ENCODE measurements around the gene PCDH15.
"Not testable (repeated sequence)": the region's sequence is repeated elsewhere in the genome, so short reads cannot be mapped to it uniquely, and the experiment has no call there.

Gene PCDH15

DNA sequence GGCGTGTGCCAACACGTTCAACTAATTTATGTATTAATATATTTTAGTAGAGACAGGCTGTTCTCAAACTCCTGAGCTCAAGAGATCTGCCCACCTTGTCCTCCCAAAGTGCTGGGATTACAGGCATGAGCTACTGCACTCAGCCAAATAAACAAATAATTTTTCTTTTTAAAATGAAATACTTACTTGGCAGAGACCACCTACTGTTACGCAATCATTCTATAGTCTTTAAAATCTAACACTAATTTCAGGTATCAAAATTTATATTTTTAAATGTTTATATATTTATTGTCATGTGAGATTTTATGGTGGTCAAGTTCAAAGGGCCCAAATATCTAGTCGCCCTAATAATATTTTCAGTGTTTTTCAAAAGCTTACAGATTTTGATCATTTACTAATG, 323.3 kb downstream of the PCDH15 start:
- Mint-ChIP-seq H3K4me1 (no peaks in the 10 kb centered on the region), H3K27ac (no peak overlapping the region), H3K36me3 (no peaks in the 10 kb centered on the region), H3K9me3 (peaks cover 1% of the 10 kb centered on the region), H3K27me3 (no peaks in the 10 kb centered on the region), H3K4me3 (no peak overlapping the region)
- ATAC-seq (ENCODE audit: low read depth) (no peak), DNase-seq (ENCODE audit: low spot score in 2 of 2) (no peak)

DNA sequence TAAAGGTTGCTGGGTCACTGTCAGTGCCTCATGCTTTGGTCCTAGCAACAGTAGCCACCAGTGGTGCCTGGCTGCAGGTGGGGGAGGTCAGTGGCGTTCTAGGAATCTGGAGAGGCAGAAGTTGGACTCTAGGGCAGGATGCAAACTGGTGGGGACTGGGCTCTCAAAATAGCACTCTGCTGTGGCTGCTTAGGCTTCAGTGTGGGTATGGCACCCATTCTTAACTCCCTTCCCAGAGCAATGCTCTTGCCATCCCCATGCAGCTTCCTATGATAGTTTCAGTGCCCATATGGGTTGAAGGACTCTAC, 330.8 kb downstream of the PCDH15 start:
- no peak for DNase-seq (ENCODE audit: low spot score in 2 of 2)

DNA sequence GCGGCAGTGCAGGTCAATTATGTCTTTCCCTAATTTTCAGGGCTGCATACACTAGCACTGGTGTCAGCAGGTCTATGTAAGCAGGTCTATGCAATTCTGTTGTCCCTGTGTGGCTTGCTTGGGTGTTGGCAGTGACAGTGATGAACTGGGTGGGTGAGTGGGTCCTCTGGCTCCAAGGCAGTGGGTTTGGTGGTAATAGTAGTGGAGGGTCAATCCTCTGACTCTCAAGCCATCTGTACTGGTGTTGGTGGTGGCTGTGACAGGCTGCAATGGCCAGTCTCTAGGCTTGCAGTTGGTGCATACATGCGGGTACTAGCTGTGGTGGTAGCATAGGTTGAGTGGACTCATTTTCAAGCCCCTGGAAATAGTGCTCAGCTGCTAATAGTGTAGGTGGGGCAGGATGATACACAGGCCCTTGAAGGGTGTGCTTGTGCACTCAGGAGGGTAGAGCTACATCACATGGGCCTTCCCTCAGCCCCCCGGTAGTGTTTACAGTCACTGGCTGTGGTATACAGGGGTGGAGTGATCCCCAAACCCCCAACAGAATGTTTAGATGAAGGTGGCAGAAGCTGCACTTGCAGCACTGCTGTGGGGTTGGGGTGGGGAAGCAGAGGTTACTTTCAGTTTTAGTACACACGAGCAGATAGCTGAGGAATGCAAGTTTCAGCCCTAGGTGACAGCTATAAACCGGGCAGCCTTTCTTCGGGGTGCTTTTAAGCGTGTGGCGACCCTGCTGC, 331.3 kb downstream of the PCDH15 start:
- H3K4me3 Mint-ChIP-seq, result no peak overlapping the region
- H3K4me1 Mint-ChIP-seq, result no peaks in the 10 kb centered on the region
- H3K27ac Mint-ChIP-seq, result no peak overlapping the region
- ATAC-seq (ENCODE audit: low read depth) (no peak), DNase-seq (ENCODE audit: low spot score in 2 of 2) (no peak)
- H3K36me3 Mint-ChIP-seq, result no peaks in the 10 kb centered on the region
- H3K9me3 Mint-ChIP-seq, result peaks cover 2% of the 10 kb centered on the region
- H3K27me3 Mint-ChIP-seq, result no peaks in the 10 kb centered on the region

More for the DNA sequence above, 330.8 kb downstream of the PCDH15 start:
- no peaks in the 10 kb centered on the region for H3K36me3 Mint-ChIP-seq
- no peaks in the 10 kb centered on the region for H3K27me3 Mint-ChIP-seq
- H3K9me3 Mint-ChIP-seq, result peaks cover 2% of the 10 kb centered on the region
- H3K4me3 Mint-ChIP-seq, result no peak overlapping the region
- ATAC-seq (ENCODE audit: low read depth), result no peak
- no peak overlapping the region for H3K27ac Mint-ChIP-seq
- no peaks in the 10 kb centered on the region for H3K4me1 Mint-ChIP-seq

GRCh38 chr10:54454271-54454670, 346.8 kb downstream of the PCDH15 start:
- Mint-ChIP-seq H3K27ac (no peak overlapping the region), H3K36me3 (no peaks in the 10 kb centered on the region), H3K9me3 (peaks cover 9% of the 10 kb centered on the region), H3K27me3 (no peaks in the 10 kb centered on the region), H3K4me3 (no peak overlapping the region), H3K4me1 (no peaks in the 10 kb centered on the region)
- no peak for ATAC-seq (ENCODE audit: low read depth)
- DNase-seq (ENCODE audit: low spot score in 2 of 2), result no peak

GRCh38 chr10:54449056-54449455, 352.0 kb downstream of the PCDH15 start:
- Mint-ChIP-seq H3K9me3 (no peaks in the 10 kb centered on the region), H3K27ac (no peak overlapping the region), H3K4me1 (no peaks in the 10 kb centered on the region)

GRCh38 chr10:54444170-54444569, 356.9 kb downstream of the PCDH15 start:
- no peak for DNase-seq (ENCODE audit: low spot score in 2 of 2)
- H3K27ac Mint-ChIP-seq, result no peak overlapping the region
- no peaks in the 10 kb centered on the region for H3K27me3 Mint-ChIP-seq
- ATAC-seq (ENCODE audit: low read depth), result no peak
- H3K9me3 Mint-ChIP-seq, result no peaks in the 10 kb centered on the region
- no peak overlapping the region for H3K4me3 Mint-ChIP-seq
- H3K4me1 Mint-ChIP-seq, result no peaks in the 10 kb centered on the region
- H3K36me3 Mint-ChIP-seq, result no peaks in the 10 kb centered on the region

More at GRCh38 chr10:54449056-54449455, 352.0 kb downstream of the PCDH15 start:
- DNase-seq (ENCODE audit: low spot score in 2 of 2), result no peak
- ATAC-seq (ENCODE audit: low read depth), result no peak
- H3K4me3 Mint-ChIP-seq, result no peak overlapping the region
- no peaks in the 10 kb centered on the region for H3K27me3 Mint-ChIP-seq
- no peaks in the 10 kb centered on the region for H3K36me3 Mint-ChIP-seq

DNA sequence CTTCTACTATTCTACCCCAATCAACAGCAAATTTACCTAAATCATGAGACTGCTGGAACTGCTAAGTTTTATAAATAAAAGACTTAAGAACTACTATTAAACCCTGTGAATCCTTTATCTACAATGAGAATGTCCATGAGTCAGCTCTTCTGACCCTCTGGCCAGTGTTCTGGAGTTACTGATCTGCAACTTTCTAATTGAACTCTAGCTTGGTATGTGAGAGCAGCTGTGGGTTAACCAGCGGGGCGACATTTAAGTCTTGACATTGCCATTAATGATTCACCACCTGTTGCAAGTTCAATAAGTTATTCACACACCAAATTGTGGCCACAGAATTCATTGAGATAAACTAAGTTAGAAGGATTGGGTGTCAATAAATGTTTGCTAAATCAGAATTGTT, 359.8 kb downstream of the PCDH15 start:
- ATAC-seq (ENCODE audit: low read depth) (no peak), DNase-seq (ENCODE audit: low spot score in 2 of 2) (no peak)
- H3K9me3 Mint-ChIP-seq, result no peaks in the 10 kb centered on the region
- H3K4me1 Mint-ChIP-seq, result no peaks in the 10 kb centered on the region
- H3K27ac Mint-ChIP-seq, result no peak overlapping the region
- no peak overlapping the region for H3K4me3 Mint-ChIP-seq
- H3K27me3 Mint-ChIP-seq, result no peaks in the 10 kb centered on the region
- H3K36me3 Mint-ChIP-seq, result no peaks in the 10 kb centered on the region

DNA sequence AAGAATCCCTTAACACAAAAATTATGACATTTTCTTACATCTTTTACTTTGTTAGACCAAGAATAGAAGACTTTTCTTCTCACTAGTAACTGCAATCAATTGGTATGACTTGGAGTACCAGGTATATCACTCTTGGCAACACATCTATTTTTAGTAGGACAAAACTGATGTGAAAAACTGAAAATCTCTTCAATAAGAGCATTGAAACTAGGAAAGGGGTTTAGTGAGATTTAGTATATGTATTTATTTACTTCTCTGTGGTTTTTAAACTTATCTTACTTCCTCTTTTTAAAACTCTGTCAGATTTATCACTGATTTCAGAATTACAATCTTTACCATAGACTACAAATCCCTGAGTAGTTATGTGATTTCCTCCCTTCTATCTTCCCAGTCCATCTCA, 366.2 kb downstream of the PCDH15 start:
- ATAC-seq (ENCODE audit: low read depth) (no peak), DNase-seq (ENCODE audit: low spot score in 2 of 2) (no peak)
- Mint-ChIP-seq H3K9me3 (peaks cover 7% of the 10 kb centered on the region), H3K36me3 (no peaks in the 10 kb centered on the region), H3K27ac (no peak overlapping the region), H3K4me1 (no peaks in the 10 kb centered on the region), H3K4me3 (no peak overlapping the region), H3K27me3 (no peaks in the 10 kb centered on the region)

- no peaks in the 10 kb centered on the region for H3K36me3 Mint-ChIP-seq
- H3K4me3 Mint-ChIP-seq, result no peak overlapping the region
- ATAC-seq (ENCODE audit: low read depth) (no peak), DNase-seq (ENCODE audit: low spot score in 2 of 2) (no peak)
- no peaks in the 10 kb centered on the region for H3K4me1 Mint-ChIP-seq
- H3K27me3 Mint-ChIP-seq, result no peaks in the 10 kb centered on the region
- H3K27ac Mint-ChIP-seq, result no peak overlapping the region
- H3K9me3 Mint-ChIP-seq, result peaks cover 3% of the 10 kb centered on the region
These were observed 385.5 kb downstream of the PCDH15 start for GRCh38 chr10:54415483-54415882.

GRCh38 chr10:54402576-54402975, 398.5 kb downstream of the PCDH15 start:
- Mint-ChIP-seq H3K36me3 (no peaks in the 10 kb centered on the region), H3K27me3 (no peaks in the 10 kb centered on the region), H3K27ac (no peak overlapping the region), H3K9me3 (peaks cover 4% of the 10 kb centered on the region), H3K4me3 (no peak overlapping the region), H3K4me1 (no peaks in the 10 kb centered on the region)
- ATAC-seq (ENCODE audit: low read depth), result no peak
- no peak for DNase-seq (ENCODE audit: low spot score in 2 of 2)

GRCh38 chr10:54396031-54396430, 405.0 kb downstream of the PCDH15 start:
- H3K4me1 Mint-ChIP-seq, result no peaks in the 10 kb centered on the region
- no peak overlapping the region for H3K4me3 Mint-ChIP-seq
- ATAC-seq (ENCODE audit: low read depth) (no peak), DNase-seq (ENCODE audit: low spot score in 2 of 2) (no peak)
- H3K27ac Mint-ChIP-seq, result no peak overlapping the region
- H3K36me3 Mint-ChIP-seq, result no peaks in the 10 kb centered on the region
- H3K9me3 Mint-ChIP-seq, result peaks cover 7% of the 10 kb centered on the region
- H3K27me3 Mint-ChIP-seq, result no peaks in the 10 kb centered on the region

GRCh38 chr10:54394598-54394997, 406.4 kb downstream of the PCDH15 start:
- H3K9me3 Mint-ChIP-seq; DNase-seq (ENCODE audit: low spot score in 2 of 2); H3K27ac Mint-ChIP-seq; H3K27me3 Mint-ChIP-seq; H3K4me3 Mint-ChIP-seq; H3K36me3 Mint-ChIP-seq; H3K4me1 Mint-ChIP-seq; ATAC-seq (ENCODE audit: low read depth): not testable (repeated sequence)

- Mint-ChIP-seq H3K36me3 (no peaks in the 10 kb centered on the region), H3K9me3 (no peaks in the 10 kb centered on the region), H3K27me3 (no peaks in the 10 kb centered on the region), H3K4me3 (no peak overlapping the region), H3K27ac (no peak overlapping the region), H3K4me1 (no peaks in the 10 kb centered on the region)
- ATAC-seq (ENCODE audit: low read depth) (no peak), DNase-seq (ENCODE audit: low spot score in 2 of 2) (no peak)
These were observed 428.9 kb downstream of the PCDH15 start for GRCh38 chr10:54372179-54372578.

DNA sequence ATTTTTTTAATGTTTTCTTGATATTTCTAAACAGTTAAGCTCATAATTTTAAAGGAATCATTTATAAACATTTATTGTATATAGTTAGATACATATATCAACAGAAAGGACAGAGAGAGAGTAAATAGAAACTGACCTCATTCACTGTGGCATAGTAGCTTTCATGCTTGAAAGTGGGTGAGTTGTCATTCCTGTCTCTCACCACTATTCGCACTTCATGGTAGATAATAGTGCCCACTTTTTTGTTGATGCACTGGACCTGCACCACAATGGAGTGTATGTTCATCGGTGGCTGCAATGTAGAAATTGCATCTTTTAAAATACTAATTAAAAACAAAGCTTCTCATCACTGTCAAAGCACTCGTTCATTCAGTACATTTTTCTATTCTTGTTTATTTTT, 432.0 kb downstream of the PCDH15 start:
- Mint-ChIP-seq H3K9me3 (no peaks in the 10 kb centered on the region), H3K4me1 (no peaks in the 10 kb centered on the region), H3K36me3 (no peaks in the 10 kb centered on the region), H3K4me3 (no peak overlapping the region), H3K27ac (no peak overlapping the region), H3K27me3 (no peaks in the 10 kb centered on the region)
- DNase-seq (ENCODE audit: low spot score in 2 of 2), result no peak
- no peak for ATAC-seq (ENCODE audit: low read depth)

DNA sequence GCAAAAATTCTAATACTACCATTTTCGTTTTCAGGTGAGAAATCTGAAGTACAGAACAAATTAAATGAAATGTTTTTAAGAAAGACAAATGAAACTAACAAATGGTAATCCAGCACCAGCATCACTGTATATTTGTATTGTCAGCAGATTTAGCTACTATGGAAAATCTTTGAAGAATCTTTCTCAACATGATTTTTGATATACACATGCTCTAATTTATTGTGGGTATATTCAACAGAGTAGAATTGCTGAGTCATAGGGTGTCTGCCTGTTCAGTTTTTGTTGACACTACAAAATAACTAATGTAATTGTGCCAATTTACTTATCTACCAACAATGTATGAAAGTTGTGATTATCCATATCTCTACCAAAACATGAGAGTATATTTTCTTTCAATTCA, 437.6 kb downstream of the PCDH15 start:
- ATAC-seq (ENCODE audit: low read depth) (no peak), DNase-seq (ENCODE audit: low spot score in 2 of 2) (no peak)
- Mint-ChIP-seq H3K4me3 (no peak overlapping the region), H3K4me1 (no peaks in the 10 kb centered on the region), H3K9me3 (peaks cover 3% of the 10 kb centered on the region), H3K36me3 (no peaks in the 10 kb centered on the region), H3K27ac (no peak overlapping the region), H3K27me3 (no peaks in the 10 kb centered on the region)

All from memory B cell (primary cell).